ENCODE data around the gene TMEM253.

Gene TMEM253

GRCh38 chr14:21100931-21101330, at the start of gene TMEM253:
Gene TMEM253, plus strand, starts transcription at chr14:21101066. Its CDS starts 278 bp downstream, at chr14:21101344.
- no peak for DNase-seq

- DNase-seq = no peak
These were observed 47.4 kb upstream of the TMEM253 start for GRCh38 chr14:21053184-21054122.

- DNase-seq = no peak
These were observed 46.6 kb upstream of the TMEM253 start for GRCh38 chr14:21054123-21054767.

GRCh38 chr14:21054768-21055145, 46.1 kb upstream of the TMEM253 start:
- no peak for DNase-seq

GRCh38 chr14:21055432-21056117, 45.3 kb upstream of the TMEM253 start:
- DNase-seq = no peak

- no peak for DNase-seq
These were observed 44.2 kb upstream of the TMEM253 start for GRCh38 chr14:21056520-21057163.

- no peak for DNase-seq
These were observed 42.8 kb upstream of the TMEM253 start, which contains the start of gene RNASE8 for GRCh38 chr14:21057803-21058675. Gene RNASE8, plus strand, starts transcription at chr14:21057822. Its CDS starts 71 bp downstream, at chr14:21057893.

GRCh38 chr14:21058903-21059302, 42.0 kb upstream of the TMEM253 start:
- no peak for DNase-seq

- no peak for DNase-seq
These were observed 40.8 kb upstream of the TMEM253 start for GRCh38 chr14:21059842-21060613.

GRCh38 chr14:21060614-21061346, 40.1 kb upstream of the TMEM253 start:
- no peak for DNase-seq

- DNase-seq = no peak
These were observed 39.6 kb upstream of the TMEM253 start for GRCh38 chr14:21061347-21061668.

GRCh38 chr14:21063479-21063878, 37.4 kb upstream of the TMEM253 start:
- no peak for DNase-seq

GRCh38 chr14:21066882-21067502, 33.9 kb upstream of the TMEM253 start:
- no peak for DNase-seq

GRCh38 chr14:21068521-21069387, 32.1 kb upstream of the TMEM253 start:
- no peak for DNase-seq

- no peak for DNase-seq
These were observed 31.3 kb upstream of the TMEM253 start for GRCh38 chr14:21069388-21070082.

GRCh38 chr14:21070083-21070609, 30.7 kb upstream of the TMEM253 start, which contains the start of gene ARHGEF40:
Gene ARHGEF40, plus strand, starts transcription at chr14:21070304. Its CDS starts 93 bp downstream, at chr14:21070397.
- no peak for DNase-seq

- no peak for DNase-seq
These were observed 30.1 kb upstream of the TMEM253 start for GRCh38 chr14:21070610-21071224.
